ENCODE data around the gene LLCFC1.

- TF ChIP-seq, protein P1, sequence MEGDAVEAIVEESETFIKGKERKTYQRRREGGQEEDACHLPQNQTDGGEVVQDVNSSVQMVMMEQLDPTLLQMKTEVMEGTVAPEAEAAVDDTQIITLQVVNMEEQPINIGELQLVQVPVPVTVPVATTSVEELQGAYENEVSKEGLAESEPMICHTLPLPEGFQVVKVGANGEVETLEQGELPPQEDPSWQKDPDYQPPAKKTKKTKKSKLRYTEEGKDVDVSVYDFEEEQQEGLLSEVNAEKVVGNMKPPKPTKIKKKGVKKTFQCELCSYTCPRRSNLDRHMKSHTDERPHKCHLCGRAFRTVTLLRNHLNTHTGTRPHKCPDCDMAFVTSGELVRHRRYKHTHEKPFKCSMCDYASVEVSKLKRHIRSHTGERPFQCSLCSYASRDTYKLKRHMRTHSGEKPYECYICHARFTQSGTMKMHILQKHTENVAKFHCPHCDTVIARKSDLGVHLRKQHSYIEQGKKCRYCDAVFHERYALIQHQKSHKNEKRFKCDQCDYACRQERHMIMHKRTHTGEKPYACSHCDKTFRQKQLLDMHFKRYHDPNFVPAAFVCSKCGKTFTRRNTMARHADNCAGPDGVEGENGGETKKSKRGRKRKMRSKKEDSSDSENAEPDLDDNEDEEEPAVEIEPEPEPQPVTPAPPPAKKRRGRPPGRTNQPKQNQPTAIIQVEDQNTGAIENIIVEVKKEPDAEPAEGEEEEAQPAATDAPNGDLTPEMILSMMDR (IDR thresholded peaks at IDR 0.05; ENCODE audit: borderline replicate concordance, extremely low read depth, low read length, poor library complexity, severe bottlenecking): no peak
- no peak for TF ChIP-seq EZH2 (IDR thresholded peaks at IDR 0.05; ENCODE audit: borderline replicate concordance, low read depth, low read length, severe bottlenecking)
These were observed 5.2 kb upstream of the LLCFC1 start for GRCh38 chr7:142934056-142934455.

Measured in DND-41 (cell line).